H1 (cell line): Measurements from ENCODE around the gene CA10.

Experiments
- CHD2 ChIP-seq: IDR thresholded peaks from 2 replicates; pipeline ENCODE4 v1.6.1; 2012; ENCODE audit warnings: low read length, improper control_type of control experiment
- CTCF ChIP-seq, 3 experiments: IDR thresholded peaks; 1 replicate in 2 of 3; 2 replicates in 1 of 3; pipeline versions ENCODE4 v1.5.1 to v1.6.1; 2011; ENCODE audit warnings: low read length in 3 of 3, mild to moderate bottlenecking in 3 of 3, inconsistent platforms in 2 of 3, low read depth in 1 of 3, moderate library complexity in 1 of 3; ENCODE audit not compliant: insufficient read depth in 1 of 3; ENCODE audit errors: control extremely low read depth in 1 of 3
- KDM1A ChIP-seq: fragments of 200-600, 300-600 bp; sonication (generic); IDR thresholded peaks from 2 replicates; pipeline ENCODE4 v1.7.1; 2016; ENCODE audit warnings: mild to moderate bottlenecking, low read length, borderline replicate concordance
- POLR2A ChIP-seq, 2 experiments: IDR thresholded peaks; 1 replicate in 1 of 2; 2 replicates in 1 of 2; pipeline ENCODE4 v1.6.1; 2011; ENCODE audit warnings: low read depth in 2 of 2, low read length in 2 of 2, mild to moderate bottlenecking in 2 of 2; ENCODE audit errors: control extremely low read depth in 1 of 2
- POLR2AphosphoS5 ChIP-seq: IDR thresholded peaks from 2 replicates; pipeline ENCODE4 v1.6.1; 2011; ENCODE audit warnings: low read depth, low read length
- POU5F1 ChIP-seq: IDR thresholded peaks from 2 replicates; pipeline ENCODE4 v1.6.1; 2011; ENCODE audit warnings: low read depth, mild to moderate bottlenecking, low read length, moderate library complexity
- RAD21 ChIP-seq, 2 experiments: IDR thresholded peaks in 1 of 2; conservative IDR thresholded peaks in 1 of 2; 2 replicates each; pipeline ENCODE4 v1.6.1; 2011; ENCODE audit warnings: low read depth in 2 of 2, low read length in 2 of 2, improper control_type of control experiment in 1 of 2, inconsistent platforms in 1 of 2, mild to moderate bottlenecking in 1 of 2, moderate library complexity in 1 of 2
- SIRT6 ChIP-seq: IDR thresholded peaks from one replicate; pipeline ENCODE4 v1.7.1; 2012; ENCODE audit warnings: low read length, inconsistent platforms
- SP4 ChIP-seq: IDR thresholded peaks from 2 replicates; pipeline ENCODE4 v1.6.1; 2012; ENCODE audit warnings: low read length, inconsistent platforms
- TAF1 ChIP-seq: IDR thresholded peaks from 2 replicates; pipeline ENCODE4 v1.6.1; 2011; ENCODE audit warnings: mild to moderate bottlenecking, low read depth, low read length
- ZNF274 ChIP-seq: IDR thresholded peaks from 2 replicates; pipeline ENCODE4 v1.7.0; 2012; ENCODE audit warnings: low read length, borderline replicate concordance; ENCODE audit errors: extremely low read depth

- TF ChIP-seq POLR2AphosphoS5 (no peak), CTCF (IDR thresholded peaks at IDR 0.05; ENCODE audit: control extremely low read depth in 1 of 3, insufficient read depth in 1 of 3, low read depth in 1 of 3, low read length in 3 of 3) (no peak), CHD2 (no peak), TAF1 (no peak), ZNF274 (no peak), SP4 (no peak), KDM1A (no peak), SIRT6 (no peak), POLR2A (IDR thresholded peaks at IDR 0.05; ENCODE audit: control extremely low read depth in 1 of 2, low read depth in 2 of 2, low read length in 2 of 2) (no peak), POU5F1 (no peak), RAD21 (IDR thresholded peaks at IDR 0.05 in 1 of 2, conservative IDR thresholded peaks at IDR 0.05 in 1 of 2; ENCODE audit: low read depth in 2 of 2, low read length in 2 of 2) (no peak)
Measured at GRCh38 chr17:51793686-51794085, 364.8 kb downstream of the CA10 start.
